ENCODE measurements around the gene COX19. TPM values are rescaled to one million over a fixed set of nuclear protein-coding genes. Genes with fewer than 3 reads are reported as not detected.

COX19 gene
- total RNA-seq, 1 experiment from 2014 or later = 12.3 TPM

DNA sequence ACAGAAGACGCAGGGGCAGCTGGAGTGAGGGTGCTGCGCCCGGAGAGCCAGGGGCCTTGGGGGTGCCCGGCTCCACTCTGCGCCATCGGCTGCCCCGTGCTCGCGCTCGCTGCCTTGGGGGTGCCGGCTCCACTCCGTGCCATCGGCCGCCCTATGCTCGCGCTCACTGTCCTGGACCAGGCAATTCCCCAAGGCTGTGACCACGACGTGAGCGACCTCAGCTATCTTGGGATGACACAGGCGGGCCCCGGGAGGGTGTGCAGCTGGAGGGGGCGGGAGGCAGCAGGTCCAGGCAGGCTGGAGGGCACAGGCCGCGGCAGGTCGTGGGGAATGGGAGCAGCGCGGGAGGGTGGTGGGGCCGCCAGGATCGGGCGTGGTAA is 37.4 kb upstream of the COX19 start:
- H3K27ac Mint-ChIP-seq = no peak overlapping the region; a peak in 1 of 7 replicates
- no peaks in the 10 kb centered on the region for H3K27me3 Mint-ChIP-seq (ENCODE audit: low read depth)
- no peak overlapping the region for H3K4me2 ChIP-seq (ENCODE audit: insufficient read depth, insufficient read length, low read length)

More for the DNA sequence above, 37.4 kb upstream of the COX19 start:
- H3K4me1 ChIP-seq (ENCODE audit: insufficient read depth, low read length) = no peaks in the 10 kb centered on the region
- H3K56ac ChIP-seq (ENCODE audit: insufficient read length, low read depth, low read length) = no peak overlapping the region
- H3K79me2 ChIP-seq (ENCODE audit: insufficient read depth, low read length) = no peaks in the 10 kb centered on the region
- H3K9ac ChIP-seq (ENCODE audit: extremely low read depth, insufficient read length, low read length) = no peak overlapping the region
- H3T11ph ChIP-seq (ENCODE audit: low read length) = no peak overlapping the region
- H3K23me2 ChIP-seq (ENCODE audit: insufficient read length, low read depth, low read length, poor library complexity, severe bottlenecking) = no peaks in the 10 kb centered on the region
- WGBS (ENCODE audit: extremely low coverage, insufficient read length, low lambda C conversion rate) = no CpG with 5 or more reads among the region's 30 CpGs
- no peak overlapping the region; the same call in 1 of the 2 replicates for H3K14ac ChIP-seq (ENCODE audit: insufficient read depth, low read length)
- H4K8ac ChIP-seq (replicated peaks; ENCODE audit: insufficient read length, low read depth, low read length) = no peak overlapping the region
- no peak for DNase-seq
- no peak overlapping the region for H3K27ac ChIP-seq (ENCODE audit: insufficient read length, low read depth, low read length)
- H2BK12ac ChIP-seq (ENCODE audit: insufficient read length, low read depth, low read length) = no peak overlapping the region
- no peak overlapping the region for H3K4ac ChIP-seq (ENCODE audit: low read depth, low read length)
- no peak overlapping the region for H4K91ac ChIP-seq (ENCODE audit: insufficient read length, low read depth, low read length)
- H2BK20ac ChIP-seq (ENCODE audit: low read depth, low read length, poor library complexity, severe bottlenecking) = no peak overlapping the region
- TF ChIP-seq, protein P1, sequence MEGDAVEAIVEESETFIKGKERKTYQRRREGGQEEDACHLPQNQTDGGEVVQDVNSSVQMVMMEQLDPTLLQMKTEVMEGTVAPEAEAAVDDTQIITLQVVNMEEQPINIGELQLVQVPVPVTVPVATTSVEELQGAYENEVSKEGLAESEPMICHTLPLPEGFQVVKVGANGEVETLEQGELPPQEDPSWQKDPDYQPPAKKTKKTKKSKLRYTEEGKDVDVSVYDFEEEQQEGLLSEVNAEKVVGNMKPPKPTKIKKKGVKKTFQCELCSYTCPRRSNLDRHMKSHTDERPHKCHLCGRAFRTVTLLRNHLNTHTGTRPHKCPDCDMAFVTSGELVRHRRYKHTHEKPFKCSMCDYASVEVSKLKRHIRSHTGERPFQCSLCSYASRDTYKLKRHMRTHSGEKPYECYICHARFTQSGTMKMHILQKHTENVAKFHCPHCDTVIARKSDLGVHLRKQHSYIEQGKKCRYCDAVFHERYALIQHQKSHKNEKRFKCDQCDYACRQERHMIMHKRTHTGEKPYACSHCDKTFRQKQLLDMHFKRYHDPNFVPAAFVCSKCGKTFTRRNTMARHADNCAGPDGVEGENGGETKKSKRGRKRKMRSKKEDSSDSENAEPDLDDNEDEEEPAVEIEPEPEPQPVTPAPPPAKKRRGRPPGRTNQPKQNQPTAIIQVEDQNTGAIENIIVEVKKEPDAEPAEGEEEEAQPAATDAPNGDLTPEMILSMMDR (conservative IDR thresholded peaks at IDR 0.05) = no peak
- H2AFZ ChIP-seq (ENCODE audit: low read length) = no peak overlapping the region
- H3K9me3 ChIP-seq (ENCODE audit: control insufficient read depth, low read depth, low read length) = no peaks in the 10 kb centered on the region
- no peak overlapping the region for H2AK5ac ChIP-seq (ENCODE audit: insufficient read length, low read length)
- no peak overlapping the region for H3K23ac ChIP-seq (ENCODE audit: insufficient read length, low read depth, low read length)
- no peaks in the 10 kb centered on the region for H4K20me1 ChIP-seq (ENCODE audit: control insufficient read depth, insufficient read depth, insufficient read length)
- H2BK5ac ChIP-seq (ENCODE audit: insufficient read length, low read length) = no peak overlapping the region
- no peaks in the 10 kb centered on the region for H3K79me1 ChIP-seq (ENCODE audit: insufficient read depth, low read depth, low read length, poor library complexity, severe bottlenecking)
- no peaks in the 10 kb centered on the region for H3K4me1 Mint-ChIP-seq
- H3K9me3 Mint-ChIP-seq = no peaks in the 10 kb centered on the region; a peak in 1 of 5 replicates
- no peak overlapping the region for H2BK15ac ChIP-seq (ENCODE audit: low read depth, low read length)
- peaks cover 0 to 17% (median 5%) of the 10 kb centered on the region in 3 experiments; a peak in 5 of 7 replicates for H3K36me3 Mint-ChIP-seq (ENCODE audit: insufficient read depth in 1 of 3, low read depth in 3 of 3)
- no peak overlapping the region for H4K5ac ChIP-seq (ENCODE audit: insufficient read length, low read depth, low read length)
- H3K27me3 ChIP-seq (ENCODE audit: insufficient read depth, low read length) = no peaks in the 10 kb centered on the region
- H3K4me3 Mint-ChIP-seq = no peak overlapping the region
- H3K18ac ChIP-seq (ENCODE audit: insufficient read length, low read depth, low read length) = no peak overlapping the region
- no peak overlapping the region for H2BK120ac ChIP-seq (ENCODE audit: low read depth, low read length, poor library complexity, severe bottlenecking)

Data from H9 (cell line).